Breast epithelium (tissue), 3 donors: ENCODE data around the gene HIPK1.

Experiments used
- CTCF ChIP-seq, 3 donors: fragments of 450-650 bp; IDR thresholded peaks; one replicate each; pipeline ENCODE4 v1.5.1; 2016 to 2017; ENCODE audit warnings: antibody characterized with exemption in 3 of 3, mild to moderate bottlenecking in 3 of 3, moderate library complexity in 3 of 3
- POLR2A ChIP-seq: fragments of 450-650 bp; IDR thresholded peaks from one replicate; pipeline ENCODE4 v1.6.1; 2016; ENCODE audit warnings: antibody characterized with exemption, mild to moderate bottlenecking, moderate library complexity

- TF ChIP-seq CTCF (IDR thresholded peaks at IDR 0.05) (no peak), POLR2A (no peak)
Observed at GRCh38 chr1:113951719-113952118, 22.6 kb downstream of the HIPK1 start.
